Adrenal gland (tissue), 5 donors: ENCODE measurements around the gene COL4A1.

Source experiments
- POLR2A ChIP-seq, 2 donors: fragments of 450-650 bp; IDR thresholded peaks; one replicate each; pipeline ENCODE4 v1.6.1; 2017; ENCODE audit warnings: antibody characterized with exemption in 2 of 2, mild to moderate bottlenecking in 2 of 2, moderate library complexity in 1 of 2
- TF ChIP-seq, protein P1 (sequence below), 6 experiments: fragments of 450-650 bp in 4 of 6; fragments of 200-600 bp in 2 of 6; sonication (generic) in 1 of 6; IDR thresholded peaks; 1 replicate in 5 of 6; 2 replicates in 1 of 6; pipeline versions ENCODE4 v1.5.1 to v1.8.0; 2016 to 2021; ENCODE audit warnings: antibody characterized with exemption in 6 of 6, mild to moderate bottlenecking in 2 of 6, moderate library complexity in 1 of 6
- donor health status: DM: no; HTN: no; CAD: no.

DNA sequence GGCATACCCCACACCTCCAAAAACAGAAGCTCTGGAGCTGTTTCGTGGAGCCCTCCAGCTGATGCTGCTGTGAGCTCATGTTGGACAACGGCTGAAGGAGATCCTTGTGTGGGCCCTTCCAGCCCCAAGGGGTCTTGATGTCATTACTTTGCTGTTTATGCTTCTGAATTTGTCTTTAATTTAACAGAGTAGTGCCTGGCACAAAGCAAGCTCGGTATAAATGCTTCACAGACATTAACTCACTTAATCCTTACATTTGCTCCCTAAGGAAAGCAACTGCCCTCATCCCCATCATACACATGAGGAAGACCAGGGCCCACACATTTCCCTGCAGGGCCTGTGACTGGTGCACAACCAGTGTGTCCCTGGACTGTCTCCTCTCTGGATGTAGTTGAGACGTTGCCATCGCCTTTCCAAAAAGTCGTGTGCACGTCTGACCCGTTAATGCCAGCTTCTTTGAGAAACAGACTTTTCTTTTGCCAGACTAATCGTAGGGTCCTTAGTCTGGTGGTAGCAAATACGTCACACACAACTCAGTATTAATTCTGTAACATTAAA is 7.6 kb downstream of the COL4A1 start:
- TF ChIP-seq, protein P1, sequence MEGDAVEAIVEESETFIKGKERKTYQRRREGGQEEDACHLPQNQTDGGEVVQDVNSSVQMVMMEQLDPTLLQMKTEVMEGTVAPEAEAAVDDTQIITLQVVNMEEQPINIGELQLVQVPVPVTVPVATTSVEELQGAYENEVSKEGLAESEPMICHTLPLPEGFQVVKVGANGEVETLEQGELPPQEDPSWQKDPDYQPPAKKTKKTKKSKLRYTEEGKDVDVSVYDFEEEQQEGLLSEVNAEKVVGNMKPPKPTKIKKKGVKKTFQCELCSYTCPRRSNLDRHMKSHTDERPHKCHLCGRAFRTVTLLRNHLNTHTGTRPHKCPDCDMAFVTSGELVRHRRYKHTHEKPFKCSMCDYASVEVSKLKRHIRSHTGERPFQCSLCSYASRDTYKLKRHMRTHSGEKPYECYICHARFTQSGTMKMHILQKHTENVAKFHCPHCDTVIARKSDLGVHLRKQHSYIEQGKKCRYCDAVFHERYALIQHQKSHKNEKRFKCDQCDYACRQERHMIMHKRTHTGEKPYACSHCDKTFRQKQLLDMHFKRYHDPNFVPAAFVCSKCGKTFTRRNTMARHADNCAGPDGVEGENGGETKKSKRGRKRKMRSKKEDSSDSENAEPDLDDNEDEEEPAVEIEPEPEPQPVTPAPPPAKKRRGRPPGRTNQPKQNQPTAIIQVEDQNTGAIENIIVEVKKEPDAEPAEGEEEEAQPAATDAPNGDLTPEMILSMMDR (IDR thresholded peaks at IDR 0.05), result no peak
- no peak for TF ChIP-seq POLR2A (IDR thresholded peaks at IDR 0.05)
